ENCODE measurements around the gene SHMT2. TPM values are rescaled to one million over a fixed set of nuclear protein-coding genes. Genes with fewer than 3 reads are reported as not detected.

Gene SHMT2
- total RNA-seq, 1 donor from 2014 or later = 97.4 TPM

GRCh38 chr12:57240066-57240921 is 10.8 kb downstream of the SHMT2 start:
- DNase-seq (ENCODE audit: low spot score) = no peak

GRCh38 chr12:57240926-57241401 is 11.5 kb downstream of the SHMT2 start:
- no peak for DNase-seq (ENCODE audit: low spot score)

GRCh38 chr12:57241402-57242310 is 12.1 kb downstream of the SHMT2 start:
- DNase-seq (ENCODE audit: low spot score) = no peak

- no peak for DNase-seq (ENCODE audit: low spot score)
Measured at GRCh38 chr12:57242329-57242690, 12.8 kb downstream of the SHMT2 start.

- DNase-seq (ENCODE audit: low spot score) = no peak
Measured at GRCh38 chr12:57242691-57243454, 13.4 kb downstream of the SHMT2 start.

GRCh38 chr12:57243521-57244311 is 14.2 kb downstream of the SHMT2 start:
- peak; percentile 79 for DNase-seq (ENCODE audit: low spot score)

- no peak for DNase-seq (ENCODE audit: low spot score)
Measured at GRCh38 chr12:57244312-57244696, 14.8 kb downstream of the SHMT2 start.

- DNase-seq (ENCODE audit: low spot score) = no peak
Measured at GRCh38 chr12:57247041-57247440, 17.5 kb downstream of the SHMT2 start.

GRCh38 chr12:57248934-57249742 is 19.6 kb downstream of the SHMT2 start:
- no peak for DNase-seq (ENCODE audit: low spot score)

- DNase-seq (ENCODE audit: low spot score) = no peak
Measured at GRCh38 chr12:57250541-57250940, 21.0 kb downstream of the SHMT2 start.

GRCh38 chr12:57250956-57251355 is 21.4 kb downstream of the SHMT2 start, which contains the start of gene STAC3:
TSS of gene STAC3 (minus strand) at chr12:57251187. CDS start at chr12:57249636, 1,551 bp downstream.
- no peak for DNase-seq (ENCODE audit: low spot score)

- no peak for DNase-seq (ENCODE audit: low spot score)
Measured at GRCh38 chr12:57254506-57255280, 25.2 kb downstream of the SHMT2 start.

- no peak for DNase-seq (ENCODE audit: low spot score)
Measured at GRCh38 chr12:57255916-57256315, 26.4 kb downstream of the SHMT2 start.

- DNase-seq (ENCODE audit: low spot score) = no peak
Measured at GRCh38 chr12:57258977-57259970, 29.8 kb downstream of the SHMT2 start.

- no peak for DNase-seq (ENCODE audit: low spot score)
Measured at GRCh38 chr12:57260366-57260765, 30.9 kb downstream of the SHMT2 start.

- no peak for DNase-seq (ENCODE audit: low spot score)
Measured at GRCh38 chr12:57261428-57261865, 31.9 kb downstream of the SHMT2 start.

GRCh38 chr12:57262126-57262822 is 32.8 kb downstream of the SHMT2 start:
- DNase-seq (ENCODE audit: low spot score) = no peak
